ENCODE data around the gene TPD52L2.

Gene TPD52L2

GRCh38 chr20:63826753-63827152 lies 38.3 kb upstream of the TPD52L2 start:
- Histone ChIP-seq H3K4me3 (replicated peaks; ENCODE audit: insufficient read depth, low read length) (no peak overlapping the region), H3K27me3 (ENCODE audit: insufficient read depth, poor library complexity, severe bottlenecking) (peaks cover 17% of the 10 kb centered on the region), H3K27ac (replicated peaks) (no peak overlapping the region)
- DNase-seq (ENCODE audit: low read depth in 1 of 2, low spot score in 1 of 2): no peak
- TF ChIP-seq, protein P1, sequence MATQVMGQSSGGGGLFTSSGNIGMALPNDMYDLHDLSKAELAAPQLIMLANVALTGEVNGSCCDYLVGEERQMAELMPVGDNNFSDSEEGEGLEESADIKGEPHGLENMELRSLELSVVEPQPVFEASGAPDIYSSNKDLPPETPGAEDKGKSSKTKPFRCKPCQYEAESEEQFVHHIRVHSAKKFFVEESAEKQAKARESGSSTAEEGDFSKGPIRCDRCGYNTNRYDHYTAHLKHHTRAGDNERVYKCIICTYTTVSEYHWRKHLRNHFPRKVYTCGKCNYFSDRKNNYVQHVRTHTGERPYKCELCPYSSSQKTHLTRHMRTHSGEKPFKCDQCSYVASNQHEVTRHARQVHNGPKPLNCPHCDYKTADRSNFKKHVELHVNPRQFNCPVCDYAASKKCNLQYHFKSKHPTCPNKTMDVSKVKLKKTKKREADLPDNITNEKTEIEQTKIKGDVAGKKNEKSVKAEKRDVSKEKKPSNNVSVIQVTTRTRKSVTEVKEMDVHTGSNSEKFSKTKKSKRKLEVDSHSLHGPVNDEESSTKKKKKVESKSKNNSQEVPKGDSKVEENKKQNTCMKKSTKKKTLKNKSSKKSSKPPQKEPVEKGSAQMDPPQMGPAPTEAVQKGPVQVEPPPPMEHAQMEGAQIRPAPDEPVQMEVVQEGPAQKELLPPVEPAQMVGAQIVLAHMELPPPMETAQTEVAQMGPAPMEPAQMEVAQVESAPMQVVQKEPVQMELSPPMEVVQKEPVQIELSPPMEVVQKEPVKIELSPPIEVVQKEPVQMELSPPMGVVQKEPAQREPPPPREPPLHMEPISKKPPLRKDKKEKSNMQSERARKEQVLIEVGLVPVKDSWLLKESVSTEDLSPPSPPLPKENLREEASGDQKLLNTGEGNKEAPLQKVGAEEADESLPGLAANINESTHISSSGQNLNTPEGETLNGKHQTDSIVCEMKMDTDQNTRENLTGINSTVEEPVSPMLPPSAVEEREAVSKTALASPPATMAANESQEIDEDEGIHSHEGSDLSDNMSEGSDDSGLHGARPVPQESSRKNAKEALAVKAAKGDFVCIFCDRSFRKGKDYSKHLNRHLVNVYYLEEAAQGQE (IDR thresholded peaks at IDR 0.05; ENCODE audit: insufficient replicate concordance, low read depth): no peak
- TF ChIP-seq, protein P2, sequence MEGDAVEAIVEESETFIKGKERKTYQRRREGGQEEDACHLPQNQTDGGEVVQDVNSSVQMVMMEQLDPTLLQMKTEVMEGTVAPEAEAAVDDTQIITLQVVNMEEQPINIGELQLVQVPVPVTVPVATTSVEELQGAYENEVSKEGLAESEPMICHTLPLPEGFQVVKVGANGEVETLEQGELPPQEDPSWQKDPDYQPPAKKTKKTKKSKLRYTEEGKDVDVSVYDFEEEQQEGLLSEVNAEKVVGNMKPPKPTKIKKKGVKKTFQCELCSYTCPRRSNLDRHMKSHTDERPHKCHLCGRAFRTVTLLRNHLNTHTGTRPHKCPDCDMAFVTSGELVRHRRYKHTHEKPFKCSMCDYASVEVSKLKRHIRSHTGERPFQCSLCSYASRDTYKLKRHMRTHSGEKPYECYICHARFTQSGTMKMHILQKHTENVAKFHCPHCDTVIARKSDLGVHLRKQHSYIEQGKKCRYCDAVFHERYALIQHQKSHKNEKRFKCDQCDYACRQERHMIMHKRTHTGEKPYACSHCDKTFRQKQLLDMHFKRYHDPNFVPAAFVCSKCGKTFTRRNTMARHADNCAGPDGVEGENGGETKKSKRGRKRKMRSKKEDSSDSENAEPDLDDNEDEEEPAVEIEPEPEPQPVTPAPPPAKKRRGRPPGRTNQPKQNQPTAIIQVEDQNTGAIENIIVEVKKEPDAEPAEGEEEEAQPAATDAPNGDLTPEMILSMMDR (IDR thresholded peaks at IDR 0.05; ENCODE audit: insufficient read depth, low read length): no peak
- no peak for TF ChIP-seq SPI1 (IDR thresholded peaks at IDR 0.05; ENCODE audit: borderline replicate concordance, low read depth)
- no peak for TF ChIP-seq POLR2AphosphoS5 (IDR thresholded peaks at IDR 0.05; ENCODE audit: low read depth)
- TF ChIP-seq GABPA (IDR thresholded peaks at IDR 0.05; ENCODE audit: low read depth): no peak

- Histone ChIP-seq H3K27ac (replicated peaks) (no peak overlapping the region), H3K4me3 (replicated peaks; ENCODE audit: insufficient read depth, low read length) (no peak overlapping the region), H3K27me3 (ENCODE audit: insufficient read depth, poor library complexity, severe bottlenecking) (peaks cover 27% of the 10 kb centered on the region)
- no peak for DNase-seq (ENCODE audit: low read depth in 1 of 2, low spot score in 1 of 2)
- TF ChIP-seq SPI1 (IDR thresholded peaks at IDR 0.05; ENCODE audit: borderline replicate concordance, low read depth) (no peak), POLR2AphosphoS5 (IDR thresholded peaks at IDR 0.05; ENCODE audit: low read depth) (no peak), GABPA (IDR thresholded peaks at IDR 0.05; ENCODE audit: low read depth) (no peak)
- TF ChIP-seq, protein P2 (IDR thresholded peaks at IDR 0.05; ENCODE audit: insufficient read depth, low read length): no peak
- TF ChIP-seq, protein P1 (IDR thresholded peaks at IDR 0.05; ENCODE audit: insufficient replicate concordance, low read depth): no peak
Measured at GRCh38 chr20:63828124-63828523, 36.9 kb upstream of the TPD52L2 start.

- H3K27ac ChIP-seq (replicated peaks): no peak overlapping the region
- TF ChIP-seq, protein P1 (IDR thresholded peaks at IDR 0.05; ENCODE audit: insufficient replicate concordance, low read depth): no peak
- no peak for TF ChIP-seq GABPA (IDR thresholded peaks at IDR 0.05; ENCODE audit: low read depth)
- TF ChIP-seq POLR2AphosphoS5 (IDR thresholded peaks at IDR 0.05; ENCODE audit: low read depth): no peak
- TF ChIP-seq, protein P2 (IDR thresholded peaks at IDR 0.05; ENCODE audit: insufficient read depth, low read length): no peak
- no peak for TF ChIP-seq SPI1 (IDR thresholded peaks at IDR 0.05; ENCODE audit: borderline replicate concordance, low read depth)
- no peak overlapping the region for H3K4me3 ChIP-seq (replicated peaks; ENCODE audit: insufficient read depth, low read length)
- H3K27me3 ChIP-seq (ENCODE audit: insufficient read depth, poor library complexity, severe bottlenecking): peaks cover 27% of the 10 kb centered on the region
- no peak for DNase-seq (ENCODE audit: low read depth in 1 of 2, low spot score in 1 of 2)
Measured at GRCh38 chr20:63828545-63828944, 36.5 kb upstream of the TPD52L2 start.

Measured in HL-60 (cell line).